D721Med (cell line): ENCODE results near the gene IQSEC1.

Source experiments
- DNase-seq: peaks from one replicate; pipeline ENCODE4 v3.0.0; 2011; ENCODE audit warnings: low spot score; ENCODE audit not compliant: insufficient read length
- FAIRE-seq: peaks from 2 replicates; lab custom pipeline; 2011; peaks lifted over from hg19 to GRCh38; lab: Jason Lieb, UNC
- TF ChIP-seq, protein P1 (sequence below): IDR thresholded peaks from 2 replicates; pipeline ENCODE4 v1.5.1; 2012; ENCODE audit warnings: mild to moderate bottlenecking, control low read depth; ENCODE audit not compliant: insufficient read depth; ENCODE audit errors: missing control alignments

The IQSEC1 gene

DNA sequence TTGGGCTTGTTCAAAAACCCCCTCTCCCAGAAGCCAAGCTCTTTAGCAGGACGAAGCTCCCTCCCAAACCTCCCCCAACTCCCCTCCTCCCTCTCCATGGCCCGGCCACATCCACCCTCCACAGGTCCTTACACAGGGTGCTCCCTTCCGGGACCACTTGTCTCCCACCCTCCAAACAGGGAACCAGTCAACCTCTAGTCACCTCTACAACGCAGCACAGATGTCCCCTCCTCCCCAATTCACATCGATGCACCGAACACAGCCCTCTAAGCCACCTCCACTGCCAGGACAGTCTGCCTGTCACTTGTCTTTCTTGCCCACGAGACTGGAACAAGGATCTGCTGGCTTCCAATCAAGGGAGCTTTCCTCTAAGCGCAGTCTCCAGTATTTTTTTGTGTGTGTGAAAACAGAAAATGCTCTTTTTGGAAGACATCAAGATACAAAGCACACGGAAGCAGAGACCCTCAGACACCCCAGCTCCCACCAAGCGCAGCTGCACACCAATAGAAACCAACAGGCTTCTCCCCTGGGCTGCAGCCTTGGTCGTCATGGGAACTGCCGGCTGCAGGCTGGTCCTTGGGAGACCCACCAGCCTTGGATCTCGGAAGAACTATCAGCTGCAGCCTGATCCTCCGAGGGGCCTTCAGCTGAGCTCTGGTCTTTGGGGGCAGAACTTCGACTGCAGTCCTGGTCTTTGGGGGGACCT lies 26.5 kb downstream of the IQSEC1 start:
- DNase-seq: no peak
- TF ChIP-seq, protein P1, sequence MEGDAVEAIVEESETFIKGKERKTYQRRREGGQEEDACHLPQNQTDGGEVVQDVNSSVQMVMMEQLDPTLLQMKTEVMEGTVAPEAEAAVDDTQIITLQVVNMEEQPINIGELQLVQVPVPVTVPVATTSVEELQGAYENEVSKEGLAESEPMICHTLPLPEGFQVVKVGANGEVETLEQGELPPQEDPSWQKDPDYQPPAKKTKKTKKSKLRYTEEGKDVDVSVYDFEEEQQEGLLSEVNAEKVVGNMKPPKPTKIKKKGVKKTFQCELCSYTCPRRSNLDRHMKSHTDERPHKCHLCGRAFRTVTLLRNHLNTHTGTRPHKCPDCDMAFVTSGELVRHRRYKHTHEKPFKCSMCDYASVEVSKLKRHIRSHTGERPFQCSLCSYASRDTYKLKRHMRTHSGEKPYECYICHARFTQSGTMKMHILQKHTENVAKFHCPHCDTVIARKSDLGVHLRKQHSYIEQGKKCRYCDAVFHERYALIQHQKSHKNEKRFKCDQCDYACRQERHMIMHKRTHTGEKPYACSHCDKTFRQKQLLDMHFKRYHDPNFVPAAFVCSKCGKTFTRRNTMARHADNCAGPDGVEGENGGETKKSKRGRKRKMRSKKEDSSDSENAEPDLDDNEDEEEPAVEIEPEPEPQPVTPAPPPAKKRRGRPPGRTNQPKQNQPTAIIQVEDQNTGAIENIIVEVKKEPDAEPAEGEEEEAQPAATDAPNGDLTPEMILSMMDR: no peak
- FAIRE-seq: no peak

DNA sequence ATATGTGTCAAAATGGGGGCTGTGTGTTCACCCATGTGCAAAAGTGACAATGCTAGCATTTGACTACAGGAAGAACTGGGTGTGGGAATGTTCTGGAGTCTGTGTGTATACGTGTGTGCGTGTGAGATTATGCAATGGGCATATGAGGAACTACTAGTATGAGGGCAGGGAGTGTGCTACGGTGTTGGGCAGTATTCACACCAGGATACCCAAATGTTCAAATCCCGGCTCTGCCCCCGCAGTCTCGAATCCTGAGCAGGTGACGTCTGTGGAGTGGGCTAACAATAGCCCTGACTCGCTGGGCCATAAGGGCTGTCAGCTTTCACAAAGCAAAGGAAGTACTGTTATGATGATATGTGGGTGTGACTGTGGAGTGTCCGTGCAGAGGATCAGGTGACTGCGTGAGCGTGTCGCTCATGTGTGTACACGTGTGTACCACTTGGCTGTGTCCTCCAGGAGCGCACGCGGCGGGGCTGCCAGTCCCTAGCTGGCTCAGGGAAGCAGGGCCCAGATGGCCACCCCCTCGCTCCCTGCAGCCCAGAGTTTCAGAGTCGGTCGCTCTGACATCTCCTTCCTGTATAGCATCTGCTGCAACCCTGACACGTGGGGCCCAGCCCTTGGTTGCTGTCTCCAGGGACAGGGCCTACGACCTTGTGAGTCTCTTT lies 27.2 kb downstream of the IQSEC1 start:
- TF ChIP-seq, protein P1: no peak
- no peak for FAIRE-seq
- DNase-seq: no peak

DNA sequence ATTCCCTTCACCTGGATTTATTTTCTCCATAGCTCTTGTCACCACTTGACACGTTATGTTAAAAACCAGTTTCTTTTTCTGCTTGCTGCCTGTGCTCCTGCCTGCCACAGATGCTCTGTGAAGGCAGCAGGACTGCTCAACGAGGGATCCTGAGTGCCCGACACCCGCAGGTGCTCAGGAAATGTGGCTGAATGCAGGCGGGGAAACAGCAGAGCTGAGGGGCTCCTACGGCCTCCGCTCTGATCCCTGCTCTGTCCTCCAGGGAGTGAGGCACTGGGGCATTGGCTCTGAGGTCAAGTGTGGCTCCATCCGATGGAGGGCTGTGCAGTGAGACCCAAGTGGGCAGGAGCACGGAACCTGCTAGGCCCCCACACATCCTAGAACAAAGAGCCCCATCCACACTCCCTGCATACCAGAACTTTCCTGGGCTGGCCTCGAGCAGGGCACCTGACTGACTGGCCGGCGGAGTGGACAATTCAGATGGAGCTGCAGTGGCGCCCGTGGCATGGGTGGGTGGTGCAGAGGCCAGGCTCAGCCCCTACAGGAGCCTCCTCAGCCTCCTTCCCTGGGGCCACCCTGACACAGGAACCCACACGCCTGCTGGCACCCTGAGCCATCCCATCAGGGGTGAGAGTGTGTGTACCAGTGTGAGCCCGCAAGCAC lies 27.9 kb downstream of the IQSEC1 start:
- no peak for FAIRE-seq
- TF ChIP-seq, protein P1: no peak
- no peak for DNase-seq

DNA sequence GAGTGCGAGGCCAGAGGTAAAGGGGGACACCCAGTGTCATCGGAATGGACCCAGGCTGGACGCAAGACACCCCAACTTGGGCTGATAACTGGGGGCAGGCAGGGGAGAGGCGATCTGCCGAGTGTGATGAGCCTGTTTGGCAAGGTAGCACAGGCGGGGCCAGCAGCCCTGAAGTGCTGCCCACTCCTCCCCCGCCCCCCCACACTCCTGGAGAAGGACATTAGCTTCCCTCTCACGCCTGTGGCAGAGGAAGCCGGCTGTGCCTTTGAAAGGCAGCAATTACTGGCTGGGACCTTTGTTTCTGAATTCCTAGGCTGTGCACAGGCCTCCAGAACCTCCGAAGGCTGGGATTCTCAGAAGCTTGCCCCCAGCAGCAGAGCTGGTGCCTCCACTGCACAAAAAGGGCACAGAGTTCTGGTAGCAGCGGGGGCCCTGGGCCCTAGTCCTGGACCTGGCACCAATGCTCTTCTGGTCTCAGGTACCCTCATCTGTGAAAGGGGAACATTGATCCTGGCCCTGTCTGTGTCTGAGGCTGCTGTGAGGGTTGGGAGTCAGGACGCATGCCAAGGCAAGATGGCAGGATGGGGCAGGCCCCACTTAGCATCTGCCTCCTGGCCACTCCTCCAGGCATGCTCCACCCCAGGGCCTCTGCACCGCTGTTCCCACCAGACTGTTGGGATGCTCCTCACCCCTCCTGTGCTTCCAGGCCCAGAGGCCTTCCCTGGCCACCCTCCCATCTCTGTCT lies 28.6 kb downstream of the IQSEC1 start:
- DNase-seq (no peak), FAIRE-seq (no peak)
- TF ChIP-seq, protein P1: no peak

DNA sequence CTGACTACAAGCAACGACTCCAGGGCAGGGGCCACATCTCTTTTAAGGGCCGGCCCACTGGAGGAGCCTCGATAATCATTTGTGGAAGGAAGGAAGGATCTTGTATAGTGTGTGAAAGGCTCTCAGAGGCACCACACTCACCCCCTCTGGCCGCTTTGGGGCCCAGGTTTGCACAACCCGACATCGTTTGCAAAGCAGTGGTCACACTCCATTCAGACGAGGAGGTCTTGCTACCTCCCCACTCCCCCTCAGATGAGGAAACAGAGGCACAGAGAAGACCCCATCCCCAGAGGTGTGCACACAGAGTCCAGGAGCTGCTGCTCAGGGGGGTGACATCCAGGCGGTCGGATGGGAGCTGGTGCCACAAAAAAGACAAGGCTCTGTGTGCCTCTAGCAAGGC lies 29.6 kb downstream of the IQSEC1 start:
- TF ChIP-seq, protein P1: no peak
- DNase-seq (no peak), FAIRE-seq (no peak)

DNA sequence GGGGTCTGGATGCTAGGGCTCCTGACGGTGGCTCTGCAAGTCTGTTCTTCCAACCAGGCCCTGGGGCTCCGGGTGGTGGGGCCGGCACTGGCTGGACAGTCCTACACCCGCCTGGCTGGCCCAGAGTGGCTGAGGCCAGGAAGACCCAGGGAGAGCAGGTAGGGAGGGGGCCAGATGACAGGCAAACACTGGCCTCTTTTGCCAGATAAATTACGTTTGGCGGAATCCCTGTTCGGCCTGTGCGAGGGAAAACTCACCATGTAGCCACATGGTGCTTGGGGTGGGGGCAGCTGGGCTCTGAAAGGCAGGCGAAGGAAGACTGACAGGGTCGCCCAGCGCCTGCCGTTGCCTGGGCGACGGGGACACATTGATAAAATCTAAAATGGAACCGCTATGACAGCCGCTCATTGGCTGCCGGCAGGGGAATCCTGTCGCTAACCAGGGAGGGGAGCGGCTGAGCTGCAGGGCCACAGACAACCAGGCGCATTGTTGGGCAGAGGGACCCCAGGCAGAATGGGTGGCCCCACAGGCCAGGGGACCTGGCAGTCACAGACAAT lies 30.4 kb downstream of the IQSEC1 start:
- DNase-seq: no peak
- TF ChIP-seq, protein P1: no peak
- FAIRE-seq: no peak
